Measurements from ENCODE around the gene NUMBL.

NUMBL gene

DNA sequence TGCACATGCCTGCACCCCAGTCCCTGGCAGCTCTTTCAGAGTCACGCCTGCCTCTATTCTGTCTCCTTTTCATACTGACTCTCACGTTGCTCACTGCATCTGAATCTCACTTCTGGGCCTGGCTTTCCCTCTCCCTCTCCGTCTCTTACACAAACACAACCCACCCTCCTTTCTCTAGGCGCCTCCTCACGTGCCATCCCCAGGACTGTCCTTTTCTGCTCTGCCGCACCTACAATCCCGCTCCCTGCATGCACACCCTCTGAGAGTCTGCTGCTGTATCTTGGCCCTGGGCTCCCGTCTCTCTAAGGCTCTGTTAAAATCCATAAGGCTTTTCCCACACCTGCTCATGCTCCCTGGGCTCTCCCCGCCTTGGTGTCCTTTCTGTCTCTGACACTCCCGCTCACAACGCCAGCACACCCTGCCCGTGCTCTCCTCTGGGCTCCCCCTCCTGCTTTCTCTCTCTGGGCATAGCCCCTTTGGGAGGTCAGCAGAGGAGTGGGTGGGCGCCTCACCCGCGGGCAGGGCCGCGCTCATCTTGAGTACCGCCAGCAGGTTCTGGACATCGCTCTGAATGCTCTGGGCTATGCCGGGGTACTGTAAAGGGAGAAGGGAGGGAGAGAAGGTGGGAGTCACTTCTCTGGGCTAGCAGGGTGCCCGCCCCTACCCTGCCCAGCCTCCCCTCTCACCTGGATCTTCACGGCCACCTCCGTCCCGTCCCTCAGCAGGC, 12.7 kb upstream of the NUMBL start:
- H3K4me3 Mint-ChIP-seq = no peak overlapping the region
- H3K4me1 Mint-ChIP-seq = no peaks in the 10 kb centered on the region
- no peaks in the 10 kb centered on the region for H3K27me3 Mint-ChIP-seq
- DNase-seq (no peak), ATAC-seq (no peak)
- no peaks in the 10 kb centered on the region for H3K9me3 Mint-ChIP-seq
- peak overlapping the region in 1 of 2 donors; percentile 14 for H3K27ac Mint-ChIP-seq

DNA sequence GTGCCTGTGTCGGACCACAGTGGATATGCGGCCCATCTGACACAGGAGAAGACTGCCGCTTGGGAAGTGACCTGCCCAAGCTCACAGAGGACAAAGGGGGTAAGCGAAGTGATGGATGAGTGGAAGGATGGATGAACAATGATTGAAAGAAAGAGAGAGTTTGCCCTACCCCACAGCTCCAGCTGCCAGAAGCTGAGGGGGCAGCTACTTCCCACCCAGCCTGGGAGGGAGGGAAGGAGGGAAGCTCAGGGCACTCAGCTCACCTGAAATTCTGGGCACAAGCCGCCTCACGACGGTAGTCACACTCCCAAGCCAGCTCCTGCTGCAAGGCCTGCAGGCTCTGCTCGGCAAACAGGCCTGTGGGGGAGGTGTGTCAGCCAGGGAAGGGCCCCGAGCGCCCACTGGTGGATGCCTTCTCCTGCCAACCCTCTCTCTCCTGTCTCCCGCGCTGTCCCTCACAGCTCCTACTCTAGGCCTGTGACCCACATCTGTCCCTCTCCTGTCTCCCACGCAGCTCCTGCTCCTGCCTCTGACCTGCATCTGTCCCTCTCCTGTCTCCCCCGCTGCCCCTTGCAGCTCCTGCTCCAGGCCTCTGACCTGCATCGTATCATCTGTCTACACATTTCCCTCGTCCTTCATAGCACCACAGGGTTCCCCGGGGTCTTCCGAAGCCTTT, 12.0 kb upstream of the NUMBL start:
- H3K9me3 Mint-ChIP-seq = no peaks in the 10 kb centered on the region
- no peaks in the 10 kb centered on the region for H3K27me3 Mint-ChIP-seq
- H3K4me3 Mint-ChIP-seq = no peak overlapping the region
- no peak overlapping the region for H3K27ac Mint-ChIP-seq
- ATAC-seq = no peak
- no peak for DNase-seq
- no peaks in the 10 kb centered on the region for H3K4me1 Mint-ChIP-seq

DNA sequence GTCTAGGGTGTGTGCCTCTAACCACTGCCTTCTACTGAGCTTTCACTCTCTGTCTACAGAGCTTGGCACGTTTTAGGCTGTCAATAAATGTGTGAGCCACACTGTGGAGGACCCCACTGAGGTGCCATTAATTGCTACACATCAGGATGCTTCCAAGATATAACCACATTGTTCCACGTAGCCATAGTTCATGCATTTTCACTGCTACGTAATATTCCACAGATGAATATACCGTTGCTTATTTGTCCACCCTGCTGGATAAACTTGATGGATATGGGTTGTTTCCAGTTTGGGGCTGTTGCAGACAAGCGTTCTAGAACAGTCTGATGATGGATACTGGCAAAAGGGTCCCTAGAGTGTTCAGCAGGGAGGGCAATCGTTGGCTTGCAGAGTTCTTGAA, 11.3 kb upstream of the NUMBL start:
- no peaks in the 10 kb centered on the region for H3K4me1 Mint-ChIP-seq
- ATAC-seq (no peak), DNase-seq (no peak)
- H3K4me3 Mint-ChIP-seq = no peak overlapping the region
- H3K9me3 Mint-ChIP-seq = no peaks in the 10 kb centered on the region
- H3K27me3 Mint-ChIP-seq = no peaks in the 10 kb centered on the region
- no peak overlapping the region for H3K27ac Mint-ChIP-seq

DNA sequence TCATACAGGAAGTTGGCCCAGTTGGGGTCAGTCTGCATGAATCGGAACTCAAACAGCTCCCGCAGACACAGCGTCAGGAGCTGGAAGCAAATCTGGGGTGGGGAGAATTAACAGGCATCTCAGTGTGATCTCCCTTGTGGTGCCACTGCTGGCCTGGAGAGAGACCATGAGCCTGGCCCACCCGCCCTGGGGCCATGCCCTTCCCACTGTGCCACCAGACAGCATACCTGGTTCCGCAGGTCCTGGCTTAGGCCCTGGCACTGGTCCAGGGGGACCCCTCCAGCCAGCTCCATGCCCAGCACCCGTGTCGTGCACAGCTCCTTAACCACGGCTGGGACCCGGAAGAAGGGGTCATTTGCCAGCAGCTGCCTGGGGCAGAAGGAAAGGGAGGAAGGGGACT, 9.6 kb upstream of the NUMBL start:
- ATAC-seq (no peak), DNase-seq (no peak)
- Mint-ChIP-seq H3K9me3 (no peaks in the 10 kb centered on the region), H3K4me3 (no peak overlapping the region), H3K27me3 (no peaks in the 10 kb centered on the region), H3K4me1 (no peaks in the 10 kb centered on the region), H3K27ac (no peak overlapping the region)

- H3K4me3 Mint-ChIP-seq = no peak overlapping the region
- ATAC-seq (no peak), DNase-seq (no peak)
- H3K4me1 Mint-ChIP-seq = no peaks in the 10 kb centered on the region
- H3K27ac Mint-ChIP-seq = no peak overlapping the region
- no peaks in the 10 kb centered on the region for H3K9me3 Mint-ChIP-seq
- no peaks in the 10 kb centered on the region for H3K27me3 Mint-ChIP-seq
These were observed 6.6 kb upstream of the NUMBL start for GRCh38 chr19:40697007-40697406.

DNA sequence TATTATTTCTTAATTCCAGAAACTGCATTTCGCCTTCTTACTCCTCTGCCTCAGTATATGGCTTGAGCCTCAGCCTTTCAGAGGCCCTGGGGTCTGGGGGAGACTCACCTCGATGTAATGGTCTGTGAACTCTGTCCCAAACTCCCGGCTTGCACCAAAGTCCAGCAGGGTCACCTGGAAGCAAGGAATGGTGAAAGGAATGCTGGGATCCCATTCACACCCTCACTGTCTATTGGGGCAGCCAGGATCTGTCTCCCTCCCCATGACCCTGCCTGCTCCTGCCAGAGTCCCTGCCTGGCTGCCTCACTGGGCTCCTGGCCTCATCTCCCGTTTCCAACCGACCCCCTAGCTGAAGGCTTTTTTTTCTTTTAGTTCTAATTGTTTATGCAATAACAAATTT, 5.4 kb upstream of the NUMBL start:
- no peak for DNase-seq
- Mint-ChIP-seq H3K27me3 (no peaks in the 10 kb centered on the region), H3K27ac (no peak overlapping the region), H3K9me3 (no peaks in the 10 kb centered on the region), H3K4me3 (no peak overlapping the region), H3K4me1 (peaks cover 11% of the 10 kb centered on the region)
- no peak for ATAC-seq

DNA sequence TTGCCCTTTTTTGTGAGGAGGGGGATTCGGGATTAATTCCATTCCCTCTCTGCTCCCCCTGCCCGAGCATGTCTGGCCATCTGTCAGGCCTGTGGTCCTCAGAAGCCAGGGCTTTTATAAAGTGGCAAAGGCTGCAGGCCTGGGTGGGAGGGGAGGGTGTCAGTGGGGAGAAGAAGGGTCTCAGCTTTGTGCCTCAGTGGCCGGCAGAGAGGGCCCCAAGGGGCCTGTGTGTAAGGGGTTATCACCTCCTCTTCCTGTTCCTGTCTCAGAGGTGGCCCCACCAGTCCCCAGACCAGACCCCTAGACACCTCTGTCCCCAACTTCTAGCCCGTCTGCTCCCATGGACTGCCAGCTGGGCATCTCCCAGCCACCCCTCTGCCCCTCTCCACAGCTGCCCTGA, 3.4 kb upstream of the NUMBL start:
- DNase-seq (no peak), ATAC-seq (no peak)
- Mint-ChIP-seq H3K4me1 (peaks cover 12% of the 10 kb centered on the region), H3K4me3 (no peak overlapping the region), H3K9me3 (no peaks in the 10 kb centered on the region), H3K27ac (peak overlapping the region in 1 of 2 donors; percentile 94), H3K27me3 (no peaks in the 10 kb centered on the region)

- H3K9me3 Mint-ChIP-seq = no peaks in the 10 kb centered on the region
- H3K4me3 Mint-ChIP-seq = no peak overlapping the region
- H3K27me3 Mint-ChIP-seq = no peaks in the 10 kb centered on the region
- H3K27ac Mint-ChIP-seq = peak overlapping the region in 1 of 2 donors; percentile 28
- no peak for DNase-seq
- ATAC-seq = no peak
- peaks cover 12% of the 10 kb centered on the region for H3K4me1 Mint-ChIP-seq
These were observed 2.8 kb upstream of the NUMBL start for GRCh38 chr19:40693150-40693788.

DNA sequence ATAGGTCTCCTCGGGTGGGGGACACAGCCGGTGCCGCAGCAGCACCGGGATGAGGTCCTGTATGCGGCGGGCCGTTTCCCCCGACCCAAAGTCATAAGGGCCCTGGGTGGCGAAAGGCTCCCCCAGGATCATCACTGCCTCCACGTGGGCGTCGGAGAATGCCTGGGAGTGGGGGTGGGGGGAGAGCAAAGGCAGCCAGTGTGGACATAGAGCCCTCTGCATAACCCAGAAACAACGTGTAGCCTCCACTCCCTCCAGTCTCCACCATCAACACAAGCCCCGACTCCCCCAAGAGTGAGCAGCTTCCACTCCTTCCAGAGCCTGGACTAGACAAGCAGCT, 1.7 kb upstream of the NUMBL start:
- DNase-seq (no peak), ATAC-seq (no peak)
- no peaks in the 10 kb centered on the region for H3K27me3 Mint-ChIP-seq
- peaks cover 12% of the 10 kb centered on the region for H3K4me1 Mint-ChIP-seq
- H3K9me3 Mint-ChIP-seq = no peaks in the 10 kb centered on the region
- H3K4me3 Mint-ChIP-seq = no peak overlapping the region
- no peak overlapping the region for H3K27ac Mint-ChIP-seq

DNA sequence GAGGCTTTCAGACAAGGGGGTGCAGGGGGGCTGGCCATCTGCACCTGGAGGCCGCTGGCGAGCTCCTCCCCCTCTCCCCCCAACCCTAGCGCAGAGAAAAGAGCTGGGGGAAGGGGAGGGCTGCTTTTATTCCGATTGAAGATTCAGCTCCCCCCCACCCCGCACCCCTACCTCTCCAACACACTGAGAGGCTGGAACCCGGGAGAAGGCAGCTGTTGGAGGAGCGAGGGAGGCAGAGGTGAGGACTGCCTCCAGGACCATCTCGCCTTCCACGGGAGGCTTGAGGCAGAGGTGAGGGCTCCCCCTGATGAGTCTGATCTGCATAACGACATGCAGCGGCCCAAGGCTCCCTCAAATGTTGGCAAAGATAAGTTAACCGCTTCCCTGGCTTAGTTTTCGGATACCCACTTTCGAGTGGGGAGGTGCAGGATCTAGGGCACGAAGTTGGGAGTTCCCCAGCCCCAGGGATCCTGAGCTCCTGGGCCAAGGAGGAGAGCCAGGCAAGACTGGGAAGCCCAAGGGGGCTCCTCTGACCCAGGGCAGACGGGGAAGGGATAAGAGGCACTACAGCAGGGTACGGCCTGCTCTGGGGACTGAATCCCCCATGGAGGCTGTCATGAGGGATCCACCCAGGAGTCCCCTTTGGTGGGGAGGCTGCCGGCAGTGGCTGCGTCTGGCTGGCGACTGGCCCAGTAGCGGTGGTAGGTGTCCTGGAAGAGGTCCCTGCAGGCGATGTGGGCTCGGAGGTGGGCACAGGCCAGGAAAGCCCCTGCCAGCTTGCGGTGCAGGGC, 1.2 kb upstream of the NUMBL start:
- no peaks in the 10 kb centered on the region for H3K27me3 Mint-ChIP-seq
- no peaks in the 10 kb centered on the region for H3K9me3 Mint-ChIP-seq
- H3K4me1 Mint-ChIP-seq = peaks cover 12% of the 10 kb centered on the region
- DNase-seq (no peak), ATAC-seq (no peak)
- peak overlapping the region; percentile 91 to 93 for H3K4me3 Mint-ChIP-seq
- peak overlapping the region in 1 of 2 donors; percentile 94 for H3K27ac Mint-ChIP-seq

- peaks cover 12% of the 10 kb centered on the region for H3K4me1 Mint-ChIP-seq
- DNase-seq (peak; percentile 84 to 86), ATAC-seq (peak; percentile 85)
- peak overlapping the region; percentile 90 to 94 for H3K27ac Mint-ChIP-seq
- H3K9me3 Mint-ChIP-seq = no peaks in the 10 kb centered on the region
- peak overlapping the region; percentile 91 to 93 for H3K4me3 Mint-ChIP-seq
- H3K27me3 Mint-ChIP-seq = no peaks in the 10 kb centered on the region
These were observed 406 bp upstream of the NUMBL start for GRCh38 chr19:40690693-40691420.

GRCh38 chr19:40689339-40690049, 957 bp downstream of the NUMBL start:
- H3K9me3 Mint-ChIP-seq = no peaks in the 10 kb centered on the region
- DNase-seq (no peak), ATAC-seq (no peak)
- H3K27me3 Mint-ChIP-seq = no peaks in the 10 kb centered on the region
- no peak overlapping the region for H3K27ac Mint-ChIP-seq
- H3K4me1 Mint-ChIP-seq = peaks cover 12% of the 10 kb centered on the region
- H3K4me3 Mint-ChIP-seq = peak overlapping the region; percentile 46 to 58

DNA sequence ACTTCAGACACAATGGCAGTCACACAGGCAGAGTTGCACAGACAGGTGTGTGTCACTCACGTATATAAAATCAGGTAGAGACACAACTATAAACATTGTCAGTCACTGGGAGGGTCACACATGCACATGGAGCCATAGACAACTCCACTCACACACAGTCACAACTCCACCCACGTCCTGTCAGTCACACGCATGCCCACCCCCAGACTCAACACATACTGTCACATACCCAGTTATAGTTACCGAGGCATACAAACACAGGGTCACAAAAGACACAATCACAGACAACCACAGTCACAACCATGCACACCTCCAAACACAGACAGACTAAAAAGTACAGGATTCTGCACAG, 1.5 kb downstream of the NUMBL start:
- Mint-ChIP-seq H3K4me3 (no peak overlapping the region), H3K27me3 (no peaks in the 10 kb centered on the region), H3K27ac (no peak overlapping the region), H3K4me1 (peaks cover 12% of the 10 kb centered on the region), H3K9me3 (no peaks in the 10 kb centered on the region)
- no peak for DNase-seq
- no peak for ATAC-seq

GRCh38 chr19:40688309-40688708, 2.1 kb downstream of the NUMBL start:
- H3K27ac Mint-ChIP-seq = no peak overlapping the region
- H3K27me3 Mint-ChIP-seq = no peaks in the 10 kb centered on the region
- H3K4me3 Mint-ChIP-seq = no peak overlapping the region
- DNase-seq = no peak
- H3K4me1 Mint-ChIP-seq = peaks cover 12% of the 10 kb centered on the region
- ATAC-seq = no peak
- H3K9me3 Mint-ChIP-seq = no peaks in the 10 kb centered on the region

DNA sequence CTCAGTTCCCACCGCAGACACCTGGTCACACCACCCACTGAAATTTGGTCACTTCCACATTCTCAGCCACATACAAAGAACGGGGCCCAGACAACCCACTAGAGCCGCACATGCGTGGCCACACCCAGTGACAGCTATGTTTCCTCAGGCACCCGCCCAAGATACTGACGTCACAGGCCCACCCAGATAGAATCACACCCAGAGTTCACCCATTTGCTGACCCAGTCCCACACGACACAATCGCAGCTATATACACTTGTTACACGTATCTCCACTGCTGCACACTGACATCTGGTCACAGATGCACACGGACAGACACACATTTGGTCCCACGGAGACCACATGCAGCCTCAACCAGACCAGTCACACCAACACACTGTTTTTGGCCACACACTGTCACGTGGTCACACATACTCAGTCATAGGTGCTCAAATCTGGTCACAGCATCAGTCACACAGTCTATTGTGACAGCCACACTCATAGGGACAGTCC, 2.9 kb downstream of the NUMBL start:
- H3K9me3 Mint-ChIP-seq = no peaks in the 10 kb centered on the region
- H3K27me3 Mint-ChIP-seq = no peaks in the 10 kb centered on the region
- ATAC-seq (no peak), DNase-seq (no peak)
- H3K27ac Mint-ChIP-seq = no peak overlapping the region
- peaks cover 12% of the 10 kb centered on the region for H3K4me1 Mint-ChIP-seq
- no peak overlapping the region for H3K4me3 Mint-ChIP-seq
